NCI-H446 (cell line): ENCODE measurements around the gene ZMYM3.

Experiments used
- DNase-seq, 2 experiments: peaks; one replicate each; lab custom pipeline; 2025; lab: John Stamatoyannopoulos, UW

Gene ZMYM3

DNA sequence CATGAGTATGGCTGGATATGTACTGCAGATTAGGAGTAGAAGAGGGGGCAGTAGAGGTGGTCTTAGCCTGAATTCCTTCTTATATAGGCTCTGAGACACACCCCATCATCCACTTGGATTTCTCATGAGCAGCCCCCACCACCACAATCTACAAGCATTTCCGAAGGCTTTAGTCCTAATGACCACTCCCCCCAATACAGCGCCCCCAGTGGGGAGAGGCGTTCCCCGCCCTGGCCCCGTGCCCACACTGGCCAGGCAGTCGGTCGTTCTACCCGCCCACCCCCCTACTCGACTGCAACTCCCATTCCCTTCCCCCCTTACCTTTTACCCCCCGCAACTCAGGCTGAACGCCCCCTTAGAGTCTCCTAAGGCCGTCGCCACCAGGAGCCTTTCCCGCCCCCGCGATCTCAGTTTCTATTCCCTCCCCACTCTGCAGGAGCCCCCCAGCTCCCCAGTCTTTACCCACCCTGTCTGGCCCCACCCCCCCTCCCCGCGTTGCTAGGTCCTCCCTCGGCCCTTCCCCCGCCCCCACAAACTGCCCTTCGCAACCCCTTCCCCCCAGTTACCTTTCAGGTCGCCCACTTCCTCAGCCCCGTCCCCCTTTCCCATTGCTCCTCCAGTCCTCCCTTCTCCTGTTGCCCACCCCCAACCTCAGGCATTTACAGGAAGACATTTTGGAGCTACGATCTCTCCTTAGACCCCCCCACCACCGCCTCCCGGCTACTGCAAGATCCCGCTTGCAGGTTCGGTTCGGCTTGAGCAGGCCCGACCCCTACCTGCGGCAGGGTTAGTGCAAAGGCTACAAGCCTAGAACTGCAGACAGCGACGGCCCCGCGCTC lies 468 bp downstream of the ZMYM3 start:
- DNase-seq = peak in 1 of 2 experiments; percentile 22

DNA sequence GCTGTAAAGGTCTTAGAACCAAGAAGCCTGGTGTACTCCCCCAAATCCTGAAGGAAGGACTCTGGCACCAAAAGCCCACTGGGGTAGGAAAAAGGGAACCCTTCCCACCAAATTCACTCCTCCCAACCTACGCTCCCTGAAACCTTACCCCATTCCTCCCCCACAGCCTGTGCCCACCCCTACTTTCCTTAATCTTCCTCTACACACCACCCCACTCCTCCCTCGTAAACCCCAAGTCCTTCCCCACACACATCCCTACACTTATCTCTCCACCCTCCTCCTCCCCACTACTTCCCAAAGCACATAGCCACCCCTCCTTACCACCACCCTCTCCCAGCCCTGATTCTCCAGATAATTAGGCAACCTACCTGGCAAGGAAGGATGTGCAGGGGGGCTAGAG lies 1.7 kb downstream of the ZMYM3 start:
- no peak for DNase-seq

DNA sequence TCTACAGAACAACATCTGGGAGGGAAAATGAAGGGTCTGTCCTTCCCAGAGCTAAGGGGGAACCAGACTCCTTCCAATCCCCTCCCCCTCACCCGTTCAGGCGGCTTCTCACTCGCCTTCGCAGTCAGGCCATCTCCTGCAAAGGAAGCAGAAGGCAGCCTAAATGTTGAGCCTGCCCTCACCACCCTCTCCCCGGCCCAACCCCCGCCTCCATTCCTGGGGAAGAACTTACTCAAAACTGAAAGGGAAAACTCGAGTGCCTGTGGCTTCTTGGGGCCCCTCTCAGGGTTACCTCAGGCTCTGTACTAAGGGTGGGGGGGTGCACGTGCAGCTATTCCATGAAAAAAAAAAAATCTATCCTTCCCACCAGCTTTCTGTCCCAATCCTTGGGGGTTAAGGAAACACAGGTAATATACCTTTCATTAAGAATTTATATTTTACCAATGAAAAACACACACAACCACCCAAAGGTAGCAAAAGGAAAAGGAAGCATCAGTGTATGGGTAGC lies 2.4 kb downstream of the ZMYM3 start:
- DNase-seq = no peak

DNA sequence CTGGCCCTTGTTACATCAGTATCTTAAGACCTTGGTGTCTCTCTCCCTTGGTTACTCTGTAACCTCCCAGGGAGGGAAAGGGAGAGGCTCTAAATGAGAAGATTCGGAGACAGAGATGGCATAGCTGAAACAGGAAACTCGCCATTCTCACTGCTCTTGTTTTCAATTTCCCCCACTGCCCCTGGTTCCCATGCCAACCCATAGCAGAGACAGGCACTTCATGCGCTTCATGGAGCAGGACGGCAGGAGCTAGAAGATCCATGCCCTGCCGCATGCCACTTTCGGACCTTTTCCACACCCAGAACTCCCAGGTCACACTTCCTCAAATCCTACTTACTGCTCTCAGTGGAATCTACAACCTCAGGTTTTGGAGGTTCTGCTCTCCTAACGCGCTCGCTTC lies 3.1 kb downstream of the ZMYM3 start:
- DNase-seq = no peak

DNA sequence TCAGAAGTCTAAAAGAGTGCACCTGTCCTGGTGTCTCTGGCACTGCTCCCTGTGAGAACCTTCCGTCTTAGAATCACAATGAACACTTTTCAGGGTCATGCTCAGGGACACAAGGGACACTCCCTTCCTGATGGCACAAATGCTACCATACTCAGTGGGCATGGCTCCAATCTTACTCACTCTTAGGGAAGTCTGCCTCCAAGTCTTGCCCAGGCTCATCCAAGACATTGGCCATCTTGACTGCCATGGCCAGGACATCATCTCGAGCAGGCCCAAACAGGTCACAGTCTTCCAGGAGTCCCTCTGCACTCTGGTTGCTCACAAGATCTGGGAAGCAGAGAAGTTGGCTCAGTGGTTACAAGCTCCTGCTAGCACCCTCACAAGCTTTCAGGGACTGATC lies 8.8 kb downstream of the ZMYM3 start:
- DNase-seq = no peak

DNA sequence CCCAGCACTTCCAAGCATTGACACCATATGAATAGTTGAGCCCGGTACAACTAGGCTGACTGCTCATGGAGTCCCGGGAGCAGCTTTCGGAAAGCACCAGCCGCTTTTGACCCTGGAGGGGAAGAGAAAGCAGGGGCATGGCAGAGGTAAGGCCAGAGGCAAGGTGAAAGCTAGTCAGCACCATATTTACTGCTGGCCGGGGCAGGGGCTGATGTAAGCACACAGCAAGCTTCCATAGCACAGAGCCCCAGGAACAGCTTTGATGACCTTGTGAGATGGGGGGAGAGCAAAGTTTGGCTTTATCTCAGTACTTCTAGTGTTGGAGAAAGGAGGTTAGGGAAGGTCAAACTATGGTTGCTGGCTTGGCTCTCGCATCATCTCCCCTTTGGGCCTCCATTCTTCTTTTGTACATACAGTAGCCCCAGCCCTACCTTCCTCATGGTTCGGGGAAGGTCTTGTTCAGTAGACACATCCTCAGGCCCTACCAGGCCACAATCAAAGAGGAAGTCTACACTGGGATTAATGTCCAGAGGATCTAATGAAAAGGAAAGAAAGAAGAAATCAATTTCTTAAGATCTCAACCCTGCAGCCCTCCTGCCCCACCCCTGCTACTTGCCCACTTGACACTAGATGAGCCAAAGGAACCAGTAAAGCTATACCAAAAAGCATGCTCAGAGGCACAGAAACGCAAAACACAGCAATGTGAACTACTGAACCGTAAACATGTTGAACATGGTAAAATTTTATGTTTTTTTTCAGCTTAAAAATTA lies 9.4 kb downstream of the ZMYM3 start:
- no peak for DNase-seq

DNA sequence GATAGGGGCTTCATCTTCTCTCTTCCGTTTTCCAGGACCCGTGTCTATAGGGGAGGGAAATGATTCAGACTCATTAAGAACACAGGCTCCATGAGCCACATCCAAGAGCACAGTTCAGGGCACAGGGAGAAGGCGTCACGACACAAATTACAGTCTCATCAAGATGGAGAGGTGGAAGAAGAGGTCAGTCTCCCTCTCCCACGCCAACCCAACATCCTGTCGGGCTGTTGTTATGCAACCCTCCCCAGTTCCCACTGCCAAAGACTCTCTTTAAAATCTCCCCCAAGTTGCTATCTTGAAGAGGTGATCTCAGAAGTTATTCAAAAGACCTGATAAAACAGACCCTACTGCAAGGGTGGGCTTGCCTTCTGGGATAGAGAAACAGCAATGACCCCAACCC lies 12.6 kb downstream of the ZMYM3 start:
- no peak for DNase-seq

DNA sequence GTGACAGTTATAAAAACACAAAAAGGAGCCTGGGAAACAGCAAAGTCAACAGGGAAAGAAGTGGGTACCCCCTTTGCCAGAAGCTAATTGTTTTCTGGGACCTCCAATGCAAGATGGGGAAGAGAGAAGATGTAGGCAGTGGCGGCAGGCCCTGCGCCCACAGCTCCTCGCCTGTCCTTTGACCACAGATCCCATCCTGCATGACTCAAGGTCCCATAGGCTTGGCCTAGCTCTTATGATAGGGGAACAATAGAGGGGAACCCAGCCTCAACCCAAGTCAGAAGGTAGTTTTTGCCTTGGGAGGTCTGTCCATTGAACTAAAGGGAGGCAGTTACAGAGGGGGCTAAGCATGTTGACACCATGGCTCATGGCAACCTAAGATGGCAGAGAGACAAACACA lies 14.2 kb downstream of the ZMYM3 start:
- no peak for DNase-seq

DNA sequence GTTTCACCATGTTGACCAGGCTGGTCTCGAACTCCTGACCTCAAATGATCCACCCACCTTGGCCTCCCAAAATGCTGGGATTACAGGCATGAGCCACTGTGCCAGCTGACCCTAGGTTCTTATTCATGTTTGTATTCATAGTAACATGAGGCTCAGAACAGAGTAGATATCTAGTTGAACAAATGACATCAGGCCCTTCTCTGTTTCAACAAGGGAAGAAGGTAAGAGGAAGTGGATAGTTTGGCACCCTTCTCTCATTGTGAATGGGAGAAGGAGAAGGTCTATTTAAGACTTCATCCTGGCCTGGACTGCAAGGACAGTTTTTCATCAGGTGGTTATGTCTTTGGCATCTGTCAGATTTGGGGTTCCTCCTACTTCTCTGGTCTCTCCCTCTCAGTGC lies 17.1 kb downstream of the ZMYM3 start:
- no peak for DNase-seq

DNA sequence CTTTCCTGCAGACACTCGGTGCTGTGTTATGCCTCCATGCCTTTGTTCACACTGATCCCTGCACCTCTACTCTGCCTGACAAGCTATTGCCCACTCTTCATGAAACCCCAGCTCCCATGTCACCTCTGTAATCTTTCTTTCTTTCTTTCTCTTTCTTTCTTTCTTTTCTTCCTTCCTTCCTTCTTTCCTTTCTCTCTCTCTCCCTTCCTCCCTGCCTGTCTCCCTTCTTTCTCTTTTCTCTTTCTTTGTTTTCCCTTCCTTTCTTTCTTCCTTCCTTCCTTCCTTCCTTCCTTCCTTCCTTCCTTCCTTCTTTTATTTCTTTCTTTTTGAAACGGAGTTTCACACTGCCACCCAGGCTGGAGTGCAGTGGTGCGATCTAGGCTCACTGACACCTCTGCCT lies 18.5 kb downstream of the ZMYM3 start:
- no peak for DNase-seq

DNA sequence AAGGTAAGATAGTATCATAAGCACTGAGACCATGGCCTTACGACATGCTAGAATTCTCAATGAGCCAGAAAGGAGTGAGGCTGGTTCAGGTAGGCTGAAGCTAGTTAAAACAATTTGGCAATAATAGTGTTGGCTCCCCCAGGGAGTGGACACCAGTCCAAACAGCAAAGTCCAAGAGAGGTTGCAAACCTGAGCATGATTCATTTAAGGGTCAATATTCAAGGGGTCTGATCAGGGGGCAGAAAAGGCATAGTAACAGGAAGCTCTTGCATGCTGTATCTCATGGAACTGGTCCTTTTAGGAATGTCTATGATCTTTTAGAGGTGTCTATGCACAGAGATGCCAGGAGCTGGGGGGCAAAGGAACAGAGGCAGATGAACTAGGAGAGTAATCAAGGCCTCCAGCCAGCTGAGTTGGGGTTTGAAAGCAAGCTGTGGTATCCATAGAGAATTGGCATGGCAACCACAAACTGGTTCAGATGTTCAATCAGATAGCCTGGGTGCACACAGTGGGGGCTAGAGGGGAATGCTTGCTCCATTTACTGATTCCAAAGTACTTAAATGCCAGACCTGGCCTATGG lies 25.8 kb downstream of the ZMYM3 start:
- DNase-seq = no peak

DNA sequence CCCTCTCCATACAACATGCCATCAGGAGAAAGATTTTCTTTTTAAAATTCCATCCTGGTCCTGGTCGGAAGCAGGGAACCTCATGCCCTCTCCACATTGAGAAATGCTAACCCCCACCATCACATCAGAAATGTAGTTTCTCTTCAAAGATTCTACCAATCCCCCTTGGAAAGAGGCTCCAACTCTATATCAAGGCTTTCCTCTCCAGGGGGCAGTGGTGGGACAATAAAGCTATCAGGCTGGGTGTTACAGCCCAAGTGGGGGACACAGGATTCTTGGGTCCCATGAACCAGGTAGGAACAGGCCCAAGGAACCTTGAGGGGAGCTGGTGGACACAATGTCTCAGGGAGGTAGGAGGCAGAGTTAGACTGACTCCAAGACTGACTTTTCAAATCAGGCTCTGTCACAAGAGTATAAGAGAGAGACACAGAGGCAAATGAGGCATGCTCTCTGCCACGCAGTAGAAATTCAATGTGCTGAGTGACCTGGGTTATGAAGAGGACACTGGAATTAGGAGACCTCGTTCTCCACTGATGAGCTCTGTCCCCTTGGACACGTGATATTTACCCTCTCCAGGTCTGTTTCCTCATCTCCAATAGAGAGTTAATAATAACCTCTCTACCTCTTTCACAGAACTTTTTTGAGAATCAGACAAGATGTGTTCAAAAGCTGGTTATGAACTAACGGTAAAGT lies 26.4 kb downstream of the ZMYM3 start:
- DNase-seq = no peak

DNA sequence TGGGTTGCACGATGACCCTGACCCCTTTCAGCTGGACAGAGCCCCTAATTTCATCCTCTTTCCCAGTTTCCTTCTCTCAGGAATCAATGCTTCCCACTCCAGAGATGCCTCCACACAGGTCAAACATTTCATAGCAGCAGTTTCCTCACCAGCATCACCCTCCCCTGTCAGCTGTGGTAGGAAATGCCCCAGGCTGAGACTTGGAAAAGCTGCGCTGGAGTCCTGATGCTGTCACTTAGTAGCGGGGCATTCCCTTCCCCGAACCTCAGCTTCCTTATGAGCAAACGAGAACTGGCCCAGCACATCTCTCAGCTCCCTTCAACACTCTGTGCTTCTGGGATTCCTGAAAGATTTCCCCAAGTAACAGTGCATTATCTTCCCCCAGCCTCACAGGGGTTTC lies 28.3 kb downstream of the ZMYM3 start:
- no peak for DNase-seq

DNA sequence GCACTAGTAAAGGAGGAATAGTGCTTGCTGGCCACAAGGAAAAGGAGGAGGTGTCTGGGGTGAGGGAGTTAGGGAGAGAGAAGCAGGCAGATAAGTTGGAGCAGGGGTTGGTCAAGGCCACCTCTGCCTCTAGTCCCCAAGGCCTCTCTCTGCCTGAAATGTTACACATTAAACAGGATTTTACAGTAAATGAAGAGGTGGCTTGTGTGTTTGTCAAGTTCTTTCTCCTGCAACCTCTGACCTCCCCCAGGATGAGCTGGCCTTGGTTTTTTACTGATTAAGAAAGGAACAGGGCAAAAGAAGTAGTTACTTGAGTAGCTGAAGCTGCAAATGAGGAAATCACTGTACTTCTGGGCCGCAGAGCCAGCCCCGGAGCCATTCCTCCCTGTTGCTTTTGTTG lies 28.9 kb downstream of the ZMYM3 start:
- DNase-seq = no peak

DNA sequence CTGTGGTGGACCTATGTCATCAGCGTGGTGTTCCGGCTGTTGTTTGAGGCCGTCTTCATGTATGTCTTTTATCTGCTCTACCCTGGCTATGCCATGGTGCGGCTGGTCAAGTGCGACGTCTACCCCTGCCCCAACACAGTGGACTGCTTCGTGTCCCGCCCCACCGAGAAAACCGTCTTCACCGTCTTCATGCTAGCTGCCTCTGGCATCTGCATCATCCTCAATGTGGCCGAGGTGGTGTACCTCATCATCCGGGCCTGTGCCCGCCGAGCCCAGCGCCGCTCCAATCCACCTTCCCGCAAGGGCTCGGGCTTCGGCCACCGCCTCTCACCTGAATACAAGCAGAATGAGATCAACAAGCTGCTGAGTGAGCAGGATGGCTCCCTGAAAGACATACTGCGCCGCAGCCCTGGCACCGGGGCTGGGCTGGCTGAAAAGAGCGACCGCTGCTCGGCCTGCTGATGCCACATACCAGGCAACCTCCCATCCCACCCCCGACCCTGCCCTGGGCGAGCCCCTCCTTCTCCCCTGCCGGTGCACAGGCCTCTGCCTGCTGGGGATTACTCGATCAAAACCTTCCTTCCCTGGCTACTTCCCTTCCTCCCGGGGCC lies 29.7 kb downstream of the ZMYM3 start:
- DNase-seq = no peak

DNA sequence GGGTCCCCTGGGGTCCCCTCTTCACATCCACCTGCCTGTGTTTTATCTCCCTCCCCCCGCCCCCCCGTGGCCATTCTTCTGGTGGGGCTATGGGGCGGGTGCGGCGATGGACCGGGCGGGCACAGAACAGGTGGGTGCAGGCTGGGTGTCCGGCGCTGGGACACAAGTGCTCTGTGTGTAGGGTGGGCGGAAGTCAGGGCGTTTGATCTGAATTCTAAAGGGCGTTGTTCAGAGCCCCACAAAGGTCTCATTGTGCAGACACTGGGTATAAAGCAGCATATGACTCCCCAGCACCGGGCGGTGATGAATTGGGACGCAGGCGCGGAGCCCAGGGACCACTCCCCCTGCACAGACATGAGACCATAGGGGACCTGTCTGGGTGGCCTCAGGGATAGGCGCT lies 31.0 kb downstream of the ZMYM3 start, which contains the start of gene GJB1:
TSS of gene GJB1 (plus strand) at position 296 of the 400 bp plus-strand sequence. CDS start 484 bp downstream, outside the sequence.
- DNase-seq = no peak

DNA sequence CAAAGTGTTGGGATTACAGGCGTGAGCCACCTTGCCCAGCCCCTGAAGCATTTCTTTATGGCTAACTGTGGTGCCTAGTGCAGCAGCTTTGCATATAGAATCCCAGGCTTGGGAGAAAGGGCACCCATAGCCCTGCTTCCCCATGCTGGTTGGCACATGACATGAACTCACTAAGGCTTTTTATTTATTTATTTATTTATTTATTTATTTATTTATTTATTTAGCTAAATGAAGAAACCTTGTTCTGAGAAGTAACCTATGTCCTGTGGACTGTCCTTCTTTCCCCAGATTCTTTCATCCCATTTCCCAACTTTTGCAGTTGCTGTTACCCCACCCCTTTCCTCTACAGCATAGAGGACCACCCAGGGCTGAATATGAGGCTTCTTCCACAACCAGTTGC lies 32.8 kb downstream of the ZMYM3 start:
- no peak for DNase-seq

DNA sequence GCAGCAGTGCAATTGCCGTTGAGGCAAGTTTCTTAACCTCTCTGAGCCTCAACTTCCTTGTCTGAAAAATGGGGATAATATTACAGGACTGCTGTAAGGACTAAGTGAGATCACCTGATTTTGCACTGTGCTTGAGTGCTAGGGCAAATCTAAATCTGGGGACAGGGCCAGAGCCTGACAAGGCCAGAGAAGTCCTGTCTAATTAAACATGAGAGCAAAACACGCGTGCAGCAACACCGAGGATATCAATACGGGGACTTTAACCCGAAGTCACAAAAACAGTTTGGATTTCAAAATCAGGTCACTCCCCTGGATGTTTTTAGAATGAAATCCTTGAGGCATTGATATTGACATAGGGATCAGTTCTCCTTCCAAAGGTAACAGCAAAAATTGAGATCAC lies 36.6 kb downstream of the ZMYM3 start:
- no peak for DNase-seq

DNA sequence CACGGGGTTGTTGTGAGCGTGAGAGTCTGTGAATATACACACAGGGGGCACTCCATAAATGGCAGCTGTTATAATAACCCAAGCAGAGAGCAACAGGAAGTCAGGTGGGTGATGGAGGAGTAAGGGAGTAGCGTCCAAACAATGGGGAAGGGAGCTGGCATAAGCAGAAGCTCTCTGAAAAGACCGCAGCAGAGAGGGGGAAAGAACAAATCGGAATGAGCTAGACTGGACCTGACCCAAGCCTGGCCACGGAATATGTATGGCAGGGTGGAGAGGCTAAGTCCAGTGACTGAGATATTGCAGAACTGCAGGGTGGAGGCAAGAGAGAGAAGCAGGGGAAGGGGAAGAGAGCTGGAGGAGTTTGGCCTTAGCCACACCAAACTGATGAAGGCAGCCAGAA lies 37.5 kb downstream of the ZMYM3 start:
- DNase-seq = no peak

DNA sequence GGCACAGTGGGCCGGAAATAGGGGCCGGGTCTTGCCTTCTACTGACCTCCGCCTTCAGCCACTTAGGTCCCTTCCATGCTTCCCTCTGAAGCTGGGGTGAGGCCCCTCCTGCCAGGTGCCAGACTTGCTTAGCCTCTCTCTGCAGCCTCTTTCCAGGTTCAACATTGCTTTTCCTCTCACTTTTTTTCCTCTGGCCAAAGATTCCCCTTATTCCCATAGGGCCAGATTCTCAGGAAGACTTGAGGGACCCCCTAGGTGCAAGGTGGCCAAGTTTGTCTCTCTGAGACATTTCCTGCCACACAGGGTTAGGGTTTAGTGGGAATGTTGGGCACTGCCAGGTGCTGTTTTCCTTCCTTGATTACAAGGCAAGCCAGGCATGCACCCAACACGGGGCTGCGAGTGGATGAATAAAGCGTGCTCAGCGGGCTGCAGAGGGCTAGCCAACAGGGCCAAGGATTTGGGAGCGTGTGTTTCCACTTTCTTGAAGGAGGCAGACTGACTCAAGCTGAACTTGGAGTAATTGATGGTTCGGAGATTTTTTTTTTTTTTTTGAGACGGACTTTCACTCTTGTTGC lies 38.5 kb downstream of the ZMYM3 start:
- no peak for DNase-seq

DNA sequence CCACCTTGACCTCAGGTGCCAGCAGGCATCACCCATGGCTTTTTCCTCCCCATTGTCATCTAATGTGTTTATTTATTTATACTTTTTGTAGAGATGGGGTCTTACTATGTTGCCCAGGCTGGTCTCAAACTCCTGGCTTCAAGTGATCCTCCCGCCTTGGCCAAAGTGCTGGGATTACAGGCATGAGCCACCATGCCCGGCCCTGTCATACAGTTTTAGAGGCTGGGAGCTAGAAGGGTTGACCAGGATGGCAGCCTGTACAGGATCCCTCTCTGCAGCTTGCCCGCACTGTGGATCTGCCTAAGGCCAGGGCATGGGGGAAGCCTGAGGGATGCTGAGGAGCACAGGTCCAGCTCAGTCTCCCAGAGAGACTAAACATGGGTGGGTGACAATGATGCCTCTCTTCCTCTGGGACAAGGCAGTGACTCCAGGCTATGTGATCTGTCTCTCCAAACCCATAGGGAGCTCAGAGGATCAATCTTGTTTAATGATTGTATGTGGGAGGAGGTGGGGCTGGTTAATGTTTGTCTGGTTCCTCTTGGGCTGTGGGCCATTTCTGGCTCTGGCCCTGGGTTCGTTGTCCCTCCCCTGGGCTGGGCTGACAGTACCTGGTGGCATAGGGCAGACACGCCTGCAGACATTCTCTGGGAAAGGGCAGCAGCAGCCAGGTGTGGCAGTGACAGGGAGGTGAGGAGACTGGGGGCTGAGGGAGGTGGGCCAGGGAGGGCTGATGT lies 39.2 kb downstream of the ZMYM3 start:
- DNase-seq = no peak
